SU-DHL-6 (cell line): ENCODE results near the gene LAMA2.

Source experiments
- CTCF ChIP-seq: fragments of 200-600 bp; sonication (generic); IDR thresholded peaks from one replicate; pipeline ENCODE4 v1.5.1; 2017; ENCODE audit warnings: antibody characterized with exemption, mild to moderate bottlenecking, low read length, moderate library complexity; ENCODE audit not compliant: insufficient read depth, poor library complexity, severe bottlenecking
- EZH2phosphoT487 ChIP-seq: fragments of 200-600 bp; sonication (generic), shearing (Covaris generic); conservative IDR thresholded peaks from 2 replicates; pipeline ENCODE4 v1.6.1; 2018; ENCODE audit warnings: mild to moderate bottlenecking, antibody characterized with exemption, low read length, moderate library complexity, mixed read lengths

GRCh38 chr6:129153257-129153656 is 270.3 kb downstream of the LAMA2 start:
- no peak for TF ChIP-seq CTCF
- TF ChIP-seq EZH2phosphoT487, result no peak
